Measurements from ENCODE around the gene TMEM245.

DNA sequence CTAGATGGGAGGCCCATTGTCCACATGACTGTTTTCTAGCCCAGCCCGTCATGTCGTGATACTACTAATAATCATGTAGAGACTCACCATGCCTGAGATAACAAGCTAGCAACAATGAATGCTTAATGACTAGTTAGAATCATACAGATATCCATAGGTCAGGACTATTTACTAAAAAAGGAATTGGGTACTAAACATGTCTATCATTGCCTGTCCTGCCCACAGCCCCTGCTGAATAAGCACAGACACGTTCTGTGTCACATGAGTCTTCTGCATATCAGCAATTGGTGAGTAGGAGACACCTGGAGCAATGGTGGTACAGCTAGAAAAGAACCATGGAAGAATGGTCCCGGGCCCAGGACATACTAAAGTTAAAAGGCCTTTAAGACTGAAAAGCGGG, 29.3 kb upstream of the TMEM245 start:
- TF ChIP-seq, protein P1, sequence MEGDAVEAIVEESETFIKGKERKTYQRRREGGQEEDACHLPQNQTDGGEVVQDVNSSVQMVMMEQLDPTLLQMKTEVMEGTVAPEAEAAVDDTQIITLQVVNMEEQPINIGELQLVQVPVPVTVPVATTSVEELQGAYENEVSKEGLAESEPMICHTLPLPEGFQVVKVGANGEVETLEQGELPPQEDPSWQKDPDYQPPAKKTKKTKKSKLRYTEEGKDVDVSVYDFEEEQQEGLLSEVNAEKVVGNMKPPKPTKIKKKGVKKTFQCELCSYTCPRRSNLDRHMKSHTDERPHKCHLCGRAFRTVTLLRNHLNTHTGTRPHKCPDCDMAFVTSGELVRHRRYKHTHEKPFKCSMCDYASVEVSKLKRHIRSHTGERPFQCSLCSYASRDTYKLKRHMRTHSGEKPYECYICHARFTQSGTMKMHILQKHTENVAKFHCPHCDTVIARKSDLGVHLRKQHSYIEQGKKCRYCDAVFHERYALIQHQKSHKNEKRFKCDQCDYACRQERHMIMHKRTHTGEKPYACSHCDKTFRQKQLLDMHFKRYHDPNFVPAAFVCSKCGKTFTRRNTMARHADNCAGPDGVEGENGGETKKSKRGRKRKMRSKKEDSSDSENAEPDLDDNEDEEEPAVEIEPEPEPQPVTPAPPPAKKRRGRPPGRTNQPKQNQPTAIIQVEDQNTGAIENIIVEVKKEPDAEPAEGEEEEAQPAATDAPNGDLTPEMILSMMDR (IDR thresholded peaks at IDR 0.05): no peak
- TF ChIP-seq POLR2AphosphoS5 (IDR thresholded peaks at IDR 0.05; ENCODE audit: low read depth, low read length) (no peak), SIN3A (IDR thresholded peaks at IDR 0.05; ENCODE audit: borderline replicate concordance, insufficient read depth, low read depth, low read length) (no peak), TCF7L2 (IDR thresholded peaks at IDR 0.05; ENCODE audit: low read depth, low read length) (no peak)
- TF ChIP-seq, protein P2, sequence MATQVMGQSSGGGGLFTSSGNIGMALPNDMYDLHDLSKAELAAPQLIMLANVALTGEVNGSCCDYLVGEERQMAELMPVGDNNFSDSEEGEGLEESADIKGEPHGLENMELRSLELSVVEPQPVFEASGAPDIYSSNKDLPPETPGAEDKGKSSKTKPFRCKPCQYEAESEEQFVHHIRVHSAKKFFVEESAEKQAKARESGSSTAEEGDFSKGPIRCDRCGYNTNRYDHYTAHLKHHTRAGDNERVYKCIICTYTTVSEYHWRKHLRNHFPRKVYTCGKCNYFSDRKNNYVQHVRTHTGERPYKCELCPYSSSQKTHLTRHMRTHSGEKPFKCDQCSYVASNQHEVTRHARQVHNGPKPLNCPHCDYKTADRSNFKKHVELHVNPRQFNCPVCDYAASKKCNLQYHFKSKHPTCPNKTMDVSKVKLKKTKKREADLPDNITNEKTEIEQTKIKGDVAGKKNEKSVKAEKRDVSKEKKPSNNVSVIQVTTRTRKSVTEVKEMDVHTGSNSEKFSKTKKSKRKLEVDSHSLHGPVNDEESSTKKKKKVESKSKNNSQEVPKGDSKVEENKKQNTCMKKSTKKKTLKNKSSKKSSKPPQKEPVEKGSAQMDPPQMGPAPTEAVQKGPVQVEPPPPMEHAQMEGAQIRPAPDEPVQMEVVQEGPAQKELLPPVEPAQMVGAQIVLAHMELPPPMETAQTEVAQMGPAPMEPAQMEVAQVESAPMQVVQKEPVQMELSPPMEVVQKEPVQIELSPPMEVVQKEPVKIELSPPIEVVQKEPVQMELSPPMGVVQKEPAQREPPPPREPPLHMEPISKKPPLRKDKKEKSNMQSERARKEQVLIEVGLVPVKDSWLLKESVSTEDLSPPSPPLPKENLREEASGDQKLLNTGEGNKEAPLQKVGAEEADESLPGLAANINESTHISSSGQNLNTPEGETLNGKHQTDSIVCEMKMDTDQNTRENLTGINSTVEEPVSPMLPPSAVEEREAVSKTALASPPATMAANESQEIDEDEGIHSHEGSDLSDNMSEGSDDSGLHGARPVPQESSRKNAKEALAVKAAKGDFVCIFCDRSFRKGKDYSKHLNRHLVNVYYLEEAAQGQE (IDR thresholded peaks at IDR 0.05; ENCODE audit: insufficient read depth in 1 of 2, low read depth in 2 of 2, low read length in 1 of 2): no peak

Data from Panc1 (cell line).